Measurements from ENCODE around the gene SEC22A. TPM values are rescaled to one million over a fixed set of nuclear protein-coding genes. Genes with fewer than 3 reads are reported as not detected.
A peak's percentile ranks its signal among the peaks of the same experiment; 100 is the strongest.
"Not testable (repeated sequence)": the region's sequence is repeated elsewhere in the genome, so short reads cannot be mapped to it uniquely, and the experiment has no call there.

SEC22A gene
- polyA plus RNA-seq, 4 donors: 4.6 to 17.3 (median 8.3) TPM

GRCh38 chr3:123236902-123237301 is 35.2 kb downstream of the SEC22A start:
- FAIRE-seq (no peak), DNase-seq (no peak)
- no peaks in the 10 kb centered on the region for H3K27me3 ChIP-seq (ENCODE audit: control insufficient read depth in 3 of 3, insufficient read depth in 3 of 3, low read length in 3 of 3)
- no peak overlapping the region for H3K4me3 ChIP-seq (ENCODE audit: low read depth in 1 of 3, low read length in 3 of 3)
- peaks cover 0 to 3% of the 10 kb centered on the region in 2 donors for H3K9me3 ChIP-seq (ENCODE audit: control insufficient read depth in 2 of 2, insufficient read depth in 1 of 2, low read depth in 1 of 2, low read length in 1 of 2)
- no peak overlapping the region for H3K27ac ChIP-seq (ENCODE audit: low read depth in 1 of 3, low read length in 2 of 3)
- WGBS, 3 donors: 96 to 99% (median 96%) methylated on average over 3 of the region's 3 CpGs
- H3K36me3 ChIP-seq (ENCODE audit: control insufficient read depth in 3 of 3, insufficient read depth in 2 of 3, low read depth in 1 of 3, low read length in 3 of 3): peaks cover 0 to 9% (median 2%) of the 10 kb centered on the region in 3 donors
- no peaks in the 10 kb centered on the region for H3K4me1 ChIP-seq (ENCODE audit: control insufficient read depth in 3 of 3, insufficient read depth in 2 of 3, low read depth in 1 of 3, low read length in 2 of 3)

GRCh38 chr3:123239186-123239585 is 37.4 kb downstream of the SEC22A start:
- FAIRE-seq; H3K27me3 ChIP-seq (ENCODE audit: control insufficient read depth in 3 of 3, insufficient read depth in 3 of 3, low read length in 3 of 3); H3K36me3 ChIP-seq (ENCODE audit: control insufficient read depth in 3 of 3, insufficient read depth in 2 of 3, low read depth in 1 of 3, low read length in 3 of 3); H3K27ac ChIP-seq (ENCODE audit: low read depth in 1 of 3, low read length in 2 of 3); DNase-seq; H3K4me1 ChIP-seq (ENCODE audit: control insufficient read depth in 3 of 3, insufficient read depth in 2 of 3, low read depth in 1 of 3, low read length in 2 of 3); H3K4me3 ChIP-seq (ENCODE audit: low read depth in 1 of 3, low read length in 3 of 3); H3K9me3 ChIP-seq (ENCODE audit: control insufficient read depth in 2 of 2, insufficient read depth in 1 of 2, low read depth in 1 of 2, low read length in 1 of 2): not testable (repeated sequence)
- WGBS, 3 donors: 92 to 100% (median 98%) methylated on average over 2 of the region's 2 CpGs

GRCh38 chr3:123239756-123240155 is 38.0 kb downstream of the SEC22A start:
- Histone ChIP-seq H3K27me3 (ENCODE audit: control insufficient read depth in 3 of 3, insufficient read depth in 3 of 3, low read length in 3 of 3) (no peaks in the 10 kb centered on the region), H3K4me3 (ENCODE audit: low read depth in 1 of 3, low read length in 3 of 3) (no peak overlapping the region), H3K27ac (ENCODE audit: low read depth in 1 of 3, low read length in 2 of 3) (no peak overlapping the region), H3K4me1 (ENCODE audit: control insufficient read depth in 3 of 3, insufficient read depth in 2 of 3, low read depth in 1 of 3, low read length in 2 of 3) (no peaks in the 10 kb centered on the region), H3K9me3 (ENCODE audit: control insufficient read depth in 2 of 2, insufficient read depth in 1 of 2, low read depth in 1 of 2, low read length in 1 of 2) (peaks cover 0 to 3% of the 10 kb centered on the region in 2 donors), H3K36me3 (ENCODE audit: control insufficient read depth in 3 of 3, insufficient read depth in 2 of 3, low read depth in 1 of 3, low read length in 3 of 3) (peaks cover 0 to 8% (median 2%) of the 10 kb centered on the region in 3 donors)
- FAIRE-seq: no peak
- DNase-seq: no peak
- WGBS, 3 donors: 95 to 100% (median 96%) methylated on average over 1 of the region's 1 CpG

GRCh38 chr3:123244128-123244527 is 42.4 kb downstream of the SEC22A start:
- Histone ChIP-seq H3K4me1 (ENCODE audit: control insufficient read depth in 3 of 3, insufficient read depth in 2 of 3, low read depth in 1 of 3, low read length in 2 of 3) (no peaks in the 10 kb centered on the region), H3K4me3 (ENCODE audit: low read depth in 1 of 3, low read length in 3 of 3) (no peak overlapping the region), H3K9me3 (ENCODE audit: control insufficient read depth in 2 of 2, insufficient read depth in 1 of 2, low read depth in 1 of 2, low read length in 1 of 2) (peaks cover 0 to 3% of the 10 kb centered on the region in 2 donors), H3K36me3 (ENCODE audit: control insufficient read depth in 3 of 3, insufficient read depth in 2 of 3, low read depth in 1 of 3, low read length in 3 of 3) (peaks cover 0 to 2% (median 2%) of the 10 kb centered on the region in 3 donors), H3K27ac (ENCODE audit: low read depth in 1 of 3, low read length in 2 of 3) (no peak overlapping the region), H3K27me3 (ENCODE audit: control insufficient read depth in 3 of 3, insufficient read depth in 3 of 3, low read length in 3 of 3) (no peaks in the 10 kb centered on the region)
- FAIRE-seq (no peak), DNase-seq (no peak)
- WGBS, 3 donors: 85 to 89% (median 85%) methylated on average over 4 of the region's 4 CpGs

- DNase-seq: peak in 1 of 2 donors; percentile 55
- FAIRE-seq: no peak
- Histone ChIP-seq H3K27ac (ENCODE audit: low read depth in 1 of 3, low read length in 2 of 3) (no peak overlapping the region), H3K9me3 (ENCODE audit: control insufficient read depth in 2 of 2, insufficient read depth in 1 of 2, low read depth in 1 of 2, low read length in 1 of 2) (no peaks in the 10 kb centered on the region), H3K36me3 (ENCODE audit: control insufficient read depth in 3 of 3, insufficient read depth in 2 of 3, low read depth in 1 of 3, low read length in 3 of 3) (peaks cover 2 to 5% (median 2%) of the 10 kb centered on the region in 3 donors), H3K27me3 (ENCODE audit: control insufficient read depth in 3 of 3, insufficient read depth in 3 of 3, low read length in 3 of 3) (no peaks in the 10 kb centered on the region), H3K4me1 (ENCODE audit: control insufficient read depth in 3 of 3, insufficient read depth in 2 of 3, low read depth in 1 of 3, low read length in 2 of 3) (no peaks in the 10 kb centered on the region), H3K4me3 (ENCODE audit: low read depth in 1 of 3, low read length in 3 of 3) (no peak overlapping the region)
- WGBS, 3 donors: 23 to 32% (median 26%) methylated on average over 3 of the region's 3 CpGs
Measured at GRCh38 chr3:123246866-123247265, 45.1 kb downstream of the SEC22A start.

GRCh38 chr3:123256256-123256655 is 54.5 kb downstream of the SEC22A start:
- WGBS, 3 donors: 57 to 79% (median 59%) methylated on average over 2 of the region's 2 CpGs
- no peaks in the 10 kb centered on the region for H3K27me3 ChIP-seq (ENCODE audit: control insufficient read depth in 3 of 3, insufficient read depth in 3 of 3, low read length in 3 of 3)
- no peaks in the 10 kb centered on the region for H3K4me1 ChIP-seq (ENCODE audit: control insufficient read depth in 3 of 3, insufficient read depth in 2 of 3, low read depth in 1 of 3, low read length in 2 of 3)
- H3K9me3 ChIP-seq (ENCODE audit: control insufficient read depth in 2 of 2, insufficient read depth in 1 of 2, low read depth in 1 of 2, low read length in 1 of 2): no peaks in the 10 kb centered on the region
- DNase-seq (no peak), FAIRE-seq (no peak)
- H3K36me3 ChIP-seq (ENCODE audit: control insufficient read depth in 3 of 3, insufficient read depth in 2 of 3, low read depth in 1 of 3, low read length in 3 of 3): peaks cover 0 to 6% (median 4%) of the 10 kb centered on the region in 3 donors
- H3K4me3 ChIP-seq (ENCODE audit: low read depth in 1 of 3, low read length in 3 of 3): no peak overlapping the region
- no peak overlapping the region for H3K27ac ChIP-seq (ENCODE audit: low read depth in 1 of 3, low read length in 2 of 3)

- no peaks in the 10 kb centered on the region for H3K27me3 ChIP-seq (ENCODE audit: control insufficient read depth in 3 of 3, insufficient read depth in 3 of 3, low read length in 3 of 3)
- no peaks in the 10 kb centered on the region for H3K4me1 ChIP-seq (ENCODE audit: control insufficient read depth in 3 of 3, insufficient read depth in 2 of 3, low read depth in 1 of 3, low read length in 2 of 3)
- FAIRE-seq (no peak), DNase-seq (no peak)
- H3K4me3 ChIP-seq (ENCODE audit: low read depth in 1 of 3, low read length in 3 of 3): no peak overlapping the region
- no peak overlapping the region for H3K27ac ChIP-seq (ENCODE audit: low read depth in 1 of 3, low read length in 2 of 3)
- peaks cover 0 to 4% (median 4%) of the 10 kb centered on the region in 3 donors for H3K36me3 ChIP-seq (ENCODE audit: control insufficient read depth in 3 of 3, insufficient read depth in 2 of 3, low read depth in 1 of 3, low read length in 3 of 3)
- H3K9me3 ChIP-seq (ENCODE audit: control insufficient read depth in 2 of 2, insufficient read depth in 1 of 2, low read depth in 1 of 2, low read length in 1 of 2): no peaks in the 10 kb centered on the region
Measured at GRCh38 chr3:123258359-123258758, 56.6 kb downstream of the SEC22A start.

GRCh38 chr3:123258811-123259420 is 57.2 kb downstream of the SEC22A start:
- WGBS, 3 donors: 51 to 62% (median 60%) methylated on average over 3 of the region's 3 CpGs
- Histone ChIP-seq H3K27me3 (ENCODE audit: control insufficient read depth in 3 of 3, insufficient read depth in 3 of 3, low read length in 3 of 3) (no peaks in the 10 kb centered on the region), H3K4me3 (ENCODE audit: low read depth in 1 of 3, low read length in 3 of 3) (no peak overlapping the region), H3K9me3 (ENCODE audit: control insufficient read depth in 2 of 2, insufficient read depth in 1 of 2, low read depth in 1 of 2, low read length in 1 of 2) (no peaks in the 10 kb centered on the region), H3K36me3 (ENCODE audit: control insufficient read depth in 3 of 3, insufficient read depth in 2 of 3, low read depth in 1 of 3, low read length in 3 of 3) (peaks cover 0 to 9% (median 4%) of the 10 kb centered on the region in 3 donors), H3K27ac (ENCODE audit: low read depth in 1 of 3, low read length in 2 of 3) (no peak overlapping the region), H3K4me1 (ENCODE audit: control insufficient read depth in 3 of 3, insufficient read depth in 2 of 3, low read depth in 1 of 3, low read length in 2 of 3) (no peaks in the 10 kb centered on the region)
- DNase-seq (peak; percentile 21 to 61), FAIRE-seq (peak; percentile 51)

GRCh38 chr3:123261666-123262065 is 59.9 kb downstream of the SEC22A start:
- Histone ChIP-seq H3K4me3 (ENCODE audit: low read depth in 1 of 3, low read length in 3 of 3) (no peak overlapping the region), H3K9me3 (ENCODE audit: control insufficient read depth in 2 of 2, insufficient read depth in 1 of 2, low read depth in 1 of 2, low read length in 1 of 2) (no peaks in the 10 kb centered on the region), H3K27me3 (ENCODE audit: control insufficient read depth in 3 of 3, insufficient read depth in 3 of 3, low read length in 3 of 3) (no peaks in the 10 kb centered on the region), H3K27ac (ENCODE audit: low read depth in 1 of 3, low read length in 2 of 3) (no peak overlapping the region), H3K4me1 (ENCODE audit: control insufficient read depth in 3 of 3, insufficient read depth in 2 of 3, low read depth in 1 of 3, low read length in 2 of 3) (no peaks in the 10 kb centered on the region), H3K36me3 (ENCODE audit: control insufficient read depth in 3 of 3, insufficient read depth in 2 of 3, low read depth in 1 of 3, low read length in 3 of 3) (peaks cover 0 to 10% (median 3%) of the 10 kb centered on the region in 3 donors)
- WGBS, 3 donors: 75 to 80% (median 79%) methylated on average over 3 of the region's 3 CpGs
- FAIRE-seq: no peak
- DNase-seq: no peak
